Measurements from ENCODE around the gene PDE8A.

The PDE8A gene

DNA sequence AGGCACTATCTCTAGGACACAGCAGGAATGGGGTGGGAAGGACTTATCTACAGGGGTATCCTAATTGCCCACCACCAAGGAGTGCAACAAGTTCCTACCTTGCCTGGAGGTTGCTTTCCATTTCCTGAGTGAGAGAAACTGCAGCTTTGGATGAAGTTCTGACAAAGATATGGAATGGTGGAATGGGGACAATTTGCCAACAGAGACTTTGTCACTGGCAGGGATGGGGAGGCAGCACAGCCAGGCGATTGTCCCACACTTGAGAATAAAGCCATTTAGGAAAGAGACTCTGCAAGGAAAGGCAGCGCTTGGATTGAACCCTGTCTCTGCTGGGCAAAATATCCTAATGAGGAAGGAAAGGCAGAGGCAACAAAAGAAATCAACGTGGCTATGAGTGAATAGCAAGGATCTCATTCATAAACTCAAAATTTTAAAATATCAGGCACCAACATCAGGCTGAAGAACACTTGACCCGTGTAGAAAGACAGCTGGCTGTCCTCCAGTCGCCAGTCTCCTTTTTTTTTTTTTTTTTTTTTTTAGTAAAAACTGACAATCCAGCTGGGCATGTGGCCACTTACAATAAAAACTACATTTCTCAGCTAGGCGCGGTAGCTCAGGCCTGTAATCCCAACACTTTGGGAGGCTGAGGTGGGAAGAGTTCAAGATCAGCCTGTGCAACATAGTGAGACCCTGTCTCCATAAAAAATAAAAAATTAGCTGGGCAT, 31.6 kb upstream of the PDE8A start:
- TF ChIP-seq POLR2A (IDR thresholded peaks at IDR 0.05; ENCODE audit: low read length) (no peak), GATA1 (IDR thresholded peaks at IDR 0.05; ENCODE audit: low read depth, low read length) (no peak)
- DNase-seq, result peak in 1 of 2 experiments; percentile 44

DNA sequence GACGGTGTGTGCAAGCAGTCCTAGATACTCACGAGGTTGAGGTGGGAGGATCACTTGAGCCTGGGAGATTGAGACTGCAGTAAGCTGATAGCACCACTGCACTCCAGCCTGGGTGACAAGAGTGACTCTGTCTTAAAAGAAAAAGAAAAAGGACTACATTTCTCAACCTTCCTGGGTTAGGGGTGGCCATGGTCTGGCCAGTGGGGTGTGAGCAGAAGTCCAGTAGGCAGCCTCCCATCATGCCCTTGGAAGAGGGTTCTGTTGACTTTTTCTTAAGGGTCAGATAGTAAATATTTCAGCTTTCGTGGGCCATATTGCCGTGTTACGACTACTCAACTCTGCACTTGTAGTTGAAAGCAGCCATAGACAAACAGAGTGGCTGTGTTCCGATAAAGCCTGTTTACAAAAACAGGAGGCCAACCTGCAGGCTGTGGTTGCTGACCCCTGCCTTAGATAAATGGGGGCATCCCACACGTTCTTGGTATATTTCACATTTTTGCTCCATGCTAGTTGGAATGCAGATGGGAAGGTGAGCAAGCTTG, 31.0 kb upstream of the PDE8A start:
- TF ChIP-seq GATA1 (IDR thresholded peaks at IDR 0.05; ENCODE audit: low read depth, low read length), result no peak
- no peak for TF ChIP-seq POLR2A (IDR thresholded peaks at IDR 0.05; ENCODE audit: low read length)
- peak; percentile 36 to 75 for DNase-seq

DNA sequence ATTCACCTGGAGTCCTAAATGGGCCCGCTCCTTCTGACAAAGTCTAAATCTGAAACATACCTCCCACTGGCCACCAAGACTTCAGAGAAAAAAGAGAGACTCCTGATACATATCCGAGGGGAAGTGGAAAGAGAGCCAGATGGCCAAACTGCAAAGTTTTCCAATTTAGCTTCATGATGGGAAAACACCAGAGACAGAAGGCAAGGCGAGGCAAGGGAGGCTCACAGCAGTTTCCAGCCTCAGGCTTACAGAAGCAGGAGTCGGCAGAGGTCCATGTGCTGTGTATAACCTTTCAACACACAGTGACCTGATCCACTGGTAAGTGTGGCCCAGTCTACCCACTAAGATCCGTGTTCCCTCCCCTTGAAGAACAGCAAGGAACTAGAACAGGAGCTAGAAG, 29.9 kb upstream of the PDE8A start:
- TF ChIP-seq GATA1 (IDR thresholded peaks at IDR 0.05; ENCODE audit: low read depth, low read length), result no peak
- no peak for TF ChIP-seq POLR2A (IDR thresholded peaks at IDR 0.05; ENCODE audit: low read length)
- no peak for DNase-seq

DNA sequence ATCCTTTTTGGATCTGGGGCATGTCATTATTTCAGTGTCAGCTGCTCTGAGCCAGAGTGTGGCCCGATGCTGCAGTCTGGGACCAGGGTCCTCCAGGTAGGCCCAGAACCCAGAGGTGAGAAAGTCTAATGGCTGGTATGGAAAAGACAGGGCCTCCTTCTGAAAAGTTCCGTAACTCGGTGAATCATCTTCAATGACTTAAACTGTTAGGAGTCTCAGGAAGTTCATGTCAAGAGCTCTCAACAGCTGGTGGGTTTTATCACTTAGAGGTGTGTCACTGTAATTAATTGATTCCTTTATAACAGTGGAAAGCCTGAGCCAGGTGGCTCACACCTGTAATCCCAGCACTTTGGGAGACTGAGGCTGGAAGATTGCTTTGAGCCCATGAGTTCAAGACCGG, 28.5 kb upstream of the PDE8A start:
- DNase-seq, result no peak
- no peak for TF ChIP-seq GATA1 (IDR thresholded peaks at IDR 0.05; ENCODE audit: low read depth, low read length)
- TF ChIP-seq POLR2A (IDR thresholded peaks at IDR 0.05; ENCODE audit: low read length), result no peak

DNA sequence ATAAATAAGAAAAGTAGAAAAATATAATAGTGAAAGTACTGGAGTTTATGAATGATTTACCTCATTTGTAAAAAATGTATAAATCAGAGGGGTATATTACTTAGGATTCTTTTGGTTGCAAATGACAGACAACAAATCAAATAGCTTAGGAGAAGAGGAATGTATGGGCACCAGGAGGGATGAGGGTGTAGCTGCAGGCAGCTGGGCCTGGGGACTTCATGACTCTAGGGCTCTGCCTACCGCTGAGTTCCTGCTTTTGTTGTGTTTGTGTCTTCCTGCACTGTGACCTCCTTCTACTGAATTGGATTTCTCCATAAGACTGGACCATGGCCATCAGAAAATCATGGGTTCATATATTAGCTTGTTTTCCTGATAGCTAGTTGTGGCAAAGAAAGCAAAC, 27.9 kb upstream of the PDE8A start:
- DNase-seq, result no peak
- no peak for TF ChIP-seq GATA1 (IDR thresholded peaks at IDR 0.05; ENCODE audit: low read depth, low read length)
- no peak for TF ChIP-seq POLR2A (IDR thresholded peaks at IDR 0.05; ENCODE audit: low read length)

DNA sequence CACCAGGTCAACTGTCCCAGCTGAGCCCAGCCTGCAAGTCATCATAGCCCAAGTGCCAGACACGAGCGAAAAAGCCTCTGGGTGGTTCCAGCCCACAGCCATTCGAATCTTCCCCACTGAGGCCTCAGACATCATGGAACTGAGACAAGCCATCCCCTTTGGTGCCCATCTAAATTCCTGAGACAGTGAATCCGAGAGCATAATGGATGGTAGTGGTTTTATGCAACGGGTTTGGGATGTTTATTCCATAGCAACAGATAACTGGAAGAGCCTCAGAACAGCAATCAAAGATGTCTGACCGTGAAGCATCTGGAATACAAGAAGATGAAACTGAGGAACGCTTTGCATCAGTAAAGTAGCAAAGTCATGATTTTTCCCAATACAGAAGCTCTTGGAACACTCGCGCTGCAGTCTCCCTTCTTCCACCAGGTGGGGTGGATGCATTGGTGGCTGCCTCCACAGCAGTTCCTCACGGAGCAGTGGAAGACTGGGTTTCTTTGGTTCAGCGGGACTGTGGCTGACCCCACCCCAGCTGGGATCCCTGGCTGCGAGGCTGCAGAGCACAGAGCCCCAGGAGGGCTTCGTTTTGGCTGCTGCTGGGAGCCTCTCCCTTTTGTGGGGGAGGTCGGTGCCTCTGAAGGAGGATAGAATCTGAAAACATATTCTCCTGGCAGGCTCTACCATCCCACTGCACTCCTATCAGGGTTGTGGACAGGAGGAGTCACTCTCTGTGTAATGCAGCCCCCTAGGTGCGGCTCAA, 26.4 kb upstream of the PDE8A start:
- TF ChIP-seq GATA1 (IDR thresholded peaks at IDR 0.05; ENCODE audit: low read depth, low read length), result no peak
- no peak for TF ChIP-seq POLR2A (IDR thresholded peaks at IDR 0.05; ENCODE audit: low read length)

GRCh38 chr15:84956199-84956598, 25.5 kb upstream of the PDE8A start:
- DNase-seq, result no peak
- TF ChIP-seq POLR2A (IDR thresholded peaks at IDR 0.05; ENCODE audit: low read length) (no peak), GATA1 (IDR thresholded peaks at IDR 0.05; ENCODE audit: low read depth, low read length) (no peak)

More for the DNA sequence above, 26.4 kb upstream of the PDE8A start:
- peak; percentile 11 to 21 for DNase-seq

- TF ChIP-seq GATA1 (IDR thresholded peaks at IDR 0.05; ENCODE audit: low read depth, low read length), result no peak
- no peak for TF ChIP-seq POLR2A (IDR thresholded peaks at IDR 0.05; ENCODE audit: low read length)
- no peak for DNase-seq
Measured at GRCh38 chr15:84960391-84961113, 21.1 kb upstream of the PDE8A start.

DNA sequence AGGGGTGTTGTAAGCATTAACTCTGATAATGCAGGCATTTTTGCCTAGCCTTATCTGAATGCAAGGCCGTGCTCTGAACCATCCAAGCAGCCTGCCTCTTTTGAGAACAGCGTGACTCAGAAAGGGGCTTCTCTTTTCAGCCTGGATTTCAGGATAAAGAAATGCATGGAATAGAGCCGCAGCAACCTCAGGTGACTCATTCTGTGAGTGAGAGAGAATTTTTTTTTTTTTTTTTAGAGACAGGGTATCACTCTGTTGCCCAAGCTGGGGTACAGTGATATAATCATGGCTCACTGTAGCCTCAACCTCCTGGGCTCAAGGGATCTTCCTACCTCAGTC, 20.6 kb upstream of the PDE8A start:
- DNase-seq, result no peak
- TF ChIP-seq GATA1 (IDR thresholded peaks at IDR 0.05; ENCODE audit: low read depth, low read length) (no peak), POLR2A (IDR thresholded peaks at IDR 0.05; ENCODE audit: low read length) (no peak)

DNA sequence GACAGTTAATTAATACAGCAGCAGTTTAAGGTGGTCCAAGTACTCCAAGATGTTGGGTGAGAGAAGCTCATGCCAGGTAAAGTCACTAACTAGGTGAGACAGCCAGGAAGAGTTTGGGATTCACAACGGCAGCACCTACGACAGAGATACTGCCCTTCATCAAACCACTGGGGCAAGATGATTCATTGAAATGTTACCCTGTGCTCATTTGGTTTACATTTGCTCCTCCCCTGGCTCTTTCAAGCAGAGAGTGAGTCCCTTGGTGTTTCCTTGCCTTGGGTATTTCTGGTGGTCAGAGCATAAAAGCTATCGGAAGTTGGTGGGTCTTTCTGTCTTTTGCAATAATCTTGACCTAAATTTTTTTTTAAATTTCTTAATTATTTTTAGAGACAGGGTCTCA, 19.9 kb upstream of the PDE8A start:
- no peak for DNase-seq
- TF ChIP-seq POLR2A (IDR thresholded peaks at IDR 0.05; ENCODE audit: low read length) (no peak), GATA1 (IDR thresholded peaks at IDR 0.05; ENCODE audit: low read depth, low read length) (no peak)

DNA sequence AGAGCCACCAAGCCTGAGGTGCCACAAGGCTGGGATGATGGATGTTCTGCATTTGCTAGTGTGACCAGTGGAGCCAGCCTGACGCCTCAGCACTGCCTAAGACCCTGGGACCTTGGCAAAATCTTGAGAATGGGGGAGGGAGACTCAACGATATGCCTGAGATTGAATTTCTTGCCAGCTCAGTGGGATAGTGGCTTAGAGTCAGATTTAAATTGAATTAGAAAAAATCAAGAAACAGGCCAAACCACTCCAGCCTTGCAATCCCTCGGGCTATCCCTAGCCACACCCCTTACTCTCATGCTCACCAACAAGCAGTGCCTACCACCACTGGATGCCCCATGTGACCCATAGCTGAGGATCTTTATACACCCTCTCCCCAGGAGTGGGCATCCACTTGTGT, 18.7 kb upstream of the PDE8A start:
- no peak for TF ChIP-seq GATA1 (IDR thresholded peaks at IDR 0.05; ENCODE audit: low read depth, low read length)
- TF ChIP-seq POLR2A (IDR thresholded peaks at IDR 0.05; ENCODE audit: low read length), result no peak
- DNase-seq, result no peak

- DNase-seq, result no peak
- TF ChIP-seq GATA1 (IDR thresholded peaks at IDR 0.05; ENCODE audit: low read depth, low read length) (no peak), POLR2A (IDR thresholded peaks at IDR 0.05; ENCODE audit: low read length) (no peak)
Measured at GRCh38 chr15:84967380-84967779, 14.3 kb upstream of the PDE8A start.

GRCh38 chr15:84968301-84968700, 13.4 kb upstream of the PDE8A start:
- DNase-seq, result no peak
- TF ChIP-seq GATA1 (IDR thresholded peaks at IDR 0.05; ENCODE audit: low read depth, low read length), result no peak
- TF ChIP-seq POLR2A (IDR thresholded peaks at IDR 0.05; ENCODE audit: low read length), result no peak

DNA sequence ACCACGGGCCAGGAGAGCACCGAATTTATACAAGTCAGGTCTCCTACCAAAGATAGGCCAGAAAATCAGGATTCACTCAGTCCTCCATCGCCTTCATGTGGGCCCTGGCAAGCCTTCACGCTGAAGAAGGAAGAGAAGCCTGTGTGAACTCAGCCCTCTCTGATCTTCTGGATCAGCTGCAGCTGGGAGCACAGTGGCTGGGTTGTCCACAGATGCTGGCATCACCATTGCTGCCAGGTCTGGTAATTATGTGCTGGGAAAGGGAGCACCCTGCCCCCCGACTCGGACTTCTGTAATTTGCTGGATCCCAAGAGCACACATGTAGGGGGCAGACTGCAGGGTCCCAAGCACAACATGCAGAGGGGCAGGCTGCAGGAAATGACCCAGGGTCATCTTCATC, 12.4 kb upstream of the PDE8A start:
- TF ChIP-seq POLR2A (IDR thresholded peaks at IDR 0.05; ENCODE audit: low read length) (no peak), GATA1 (IDR thresholded peaks at IDR 0.05; ENCODE audit: low read depth, low read length) (no peak)
- no peak for DNase-seq
